HAP-1 (cell line): ENCODE results near the gene EEF1A1.
"Not testable (repeated sequence)": the region's sequence is repeated elsewhere in the genome, so short reads cannot be mapped to it uniquely, and the experiment has no call there.

ENCODE experiments used
- DNase-seq, 2 experiments: peaks; one replicate each; pipeline ENCODE4 v3.0.0-alpha.2; 2016 to 2020; ENCODE audit warnings: low spot score in 2 of 2
- H3K27me3 ChIP-seq: fragments of 250-450 bp; sonication (Bioruptor Pico); 2 replicates; pipeline ENCODE4 v1.5.1; 2020; ENCODE audit warnings: low read depth, mild to moderate bottlenecking, moderate library complexity
- H3K36me3 ChIP-seq: fragments of 250-450 bp; sonication (Bioruptor Pico); replicated peaks from 2 replicates; pipeline ENCODE4 v1.5.1; 2020; ENCODE audit warnings: mild to moderate bottlenecking
- H3K4me1 ChIP-seq: fragments of 250-450 bp; sonication (Bioruptor Pico); 2 replicates; pipeline ENCODE4 v1.5.1; 2020; ENCODE audit warnings: mild to moderate bottlenecking
- H3K4me3 ChIP-seq: fragments of 250-450 bp; sonication (Bioruptor Pico); 2 replicates; pipeline ENCODE4 v1.5.1; 2020; ENCODE audit warnings: mild to moderate bottlenecking, moderate library complexity
- H3K9me3 ChIP-seq: fragments of 250-450 bp; sonication (Bioruptor Pico); 2 replicates; pipeline ENCODE4 v1.5.1; 2020; ENCODE audit warnings: mild to moderate bottlenecking, moderate library complexity
- in situ Hi-C: fragments of 300-500 bp; cut with MboI; formaldehyde crosslinking; loops from 3 replicates; pipeline ENCODE4 v1.14.3; 2020; ENCODE audit warnings: low sequenced_read_pairs, inconsistent platforms, mixed read lengths

EEF1A1 gene

GRCh38 chr6:73505705-73506104, 15.1 kb downstream of the EEF1A1 start:
- H3K27me3 ChIP-seq, DNase-seq, H3K4me3 ChIP-seq, H3K9me3 ChIP-seq, H3K4me1 ChIP-seq, in situ Hi-C loops: not testable (repeated sequence)
- peaks cover 12% of the 10 kb centered on the region for H3K36me3 ChIP-seq

GRCh38 chr6:73505142-73505541, 15.7 kb downstream of the EEF1A1 start:
- H3K9me3 ChIP-seq, result no peaks in the 10 kb centered on the region
- in situ Hi-C loops, result no loop called here
- no peaks in the 10 kb centered on the region for H3K27me3 ChIP-seq
- H3K4me3 ChIP-seq, result no peak overlapping the region
- no peaks in the 10 kb centered on the region for H3K4me1 ChIP-seq
- no peak for DNase-seq
- H3K36me3 ChIP-seq, result peaks cover 16% of the 10 kb centered on the region

- Histone ChIP-seq H3K4me3 (no peak overlapping the region), H3K4me1 (no peaks in the 10 kb centered on the region), H3K36me3 (peaks cover 16% of the 10 kb centered on the region), H3K27me3 (no peaks in the 10 kb centered on the region), H3K9me3 (no peaks in the 10 kb centered on the region)
- in situ Hi-C loops, result no loop called here
- DNase-seq, result no peak
These were observed 16.7 kb downstream of the EEF1A1 start for GRCh38 chr6:73504160-73504559.

GRCh38 chr6:73503027-73503772, 17.6 kb downstream of the EEF1A1 start:
- Histone ChIP-seq H3K4me1 (no peaks in the 10 kb centered on the region), H3K9me3 (no peaks in the 10 kb centered on the region), H3K27me3 (no peaks in the 10 kb centered on the region), H3K36me3 (peaks cover 22% of the 10 kb centered on the region), H3K4me3 (no peak overlapping the region)
- in situ Hi-C loops, result no loop called here
- DNase-seq, result no peak

- DNase-seq, result no peak
- Histone ChIP-seq H3K4me3 (no peak overlapping the region), H3K9me3 (no peaks in the 10 kb centered on the region), H3K27me3 (no peaks in the 10 kb centered on the region), H3K36me3 (peaks cover 49% of the 10 kb centered on the region), H3K4me1 (no peaks in the 10 kb centered on the region)
- in situ Hi-C loops, result no loop called here
These were observed 22.9 kb downstream of the EEF1A1 start for GRCh38 chr6:73497915-73498314.

- peaks cover 54% of the 10 kb centered on the region for H3K36me3 ChIP-seq
- in situ Hi-C loops, result no loop called here
These were observed 29.5 kb downstream of the EEF1A1 start for GRCh38 chr6:73491377-73491776.

GRCh38 chr6:73487473-73487872, 33.4 kb downstream of the EEF1A1 start:
- Histone ChIP-seq H3K4me1 (no peaks in the 10 kb centered on the region), H3K36me3 (peaks cover 60% of the 10 kb centered on the region), H3K27me3 (no peaks in the 10 kb centered on the region), H3K4me3 (no peak overlapping the region), H3K9me3 (peaks cover 3% of the 10 kb centered on the region)
- in situ Hi-C loops, result no loop called here
- no peak for DNase-seq

More at GRCh38 chr6:73491377-73491776, 29.5 kb downstream of the EEF1A1 start:
- H3K4me1 ChIP-seq, result no peaks in the 10 kb centered on the region
- peaks cover 3% of the 10 kb centered on the region for H3K9me3 ChIP-seq
- DNase-seq, result no peak
- no peak overlapping the region for H3K4me3 ChIP-seq
- H3K27me3 ChIP-seq, result no peaks in the 10 kb centered on the region

GRCh38 chr6:73484438-73484837, 36.4 kb downstream of the EEF1A1 start:
- H3K27me3 ChIP-seq, result no peaks in the 10 kb centered on the region
- H3K4me3 ChIP-seq, result no peak overlapping the region
- peaks cover 72% of the 10 kb centered on the region for H3K36me3 ChIP-seq
- H3K9me3 ChIP-seq, result no peaks in the 10 kb centered on the region
- no peak for DNase-seq
- in situ Hi-C loops, result no loop called here
- H3K4me1 ChIP-seq, result no peaks in the 10 kb centered on the region

- H3K36me3 ChIP-seq, result peaks cover 73% of the 10 kb centered on the region
These were observed 38.9 kb downstream of the EEF1A1 start for GRCh38 chr6:73481969-73482368.

GRCh38 chr6:73477407-73477806, 43.4 kb downstream of the EEF1A1 start:
- peaks cover 76% of the 10 kb centered on the region for H3K36me3 ChIP-seq
- H3K9me3 ChIP-seq, result no peaks in the 10 kb centered on the region
- H3K4me3 ChIP-seq, result no peak overlapping the region
- no peaks in the 10 kb centered on the region for H3K4me1 ChIP-seq
- H3K27me3 ChIP-seq, result no peaks in the 10 kb centered on the region
- in situ Hi-C loops, result no loop called here
- no peak for DNase-seq

More at GRCh38 chr6:73481969-73482368, 38.9 kb downstream of the EEF1A1 start:
- no peaks in the 10 kb centered on the region for H3K27me3 ChIP-seq
- in situ Hi-C loops, result no loop called here
- no peak for DNase-seq
- H3K9me3 ChIP-seq, result no peaks in the 10 kb centered on the region
- no peak overlapping the region for H3K4me3 ChIP-seq
- no peaks in the 10 kb centered on the region for H3K4me1 ChIP-seq

GRCh38 chr6:73476723-73477122, 44.1 kb downstream of the EEF1A1 start:
- Histone ChIP-seq H3K4me3 (no peak overlapping the region), H3K9me3 (no peaks in the 10 kb centered on the region), H3K4me1 (no peaks in the 10 kb centered on the region), H3K36me3 (peaks cover 73% of the 10 kb centered on the region), H3K27me3 (no peaks in the 10 kb centered on the region)
- in situ Hi-C loops, result no loop called here
- no peak for DNase-seq

- in situ Hi-C loops, result no loop called here
- Histone ChIP-seq H3K36me3 (peaks cover 83% of the 10 kb centered on the region), H3K9me3 (no peaks in the 10 kb centered on the region), H3K4me3 (no peak overlapping the region), H3K4me1 (no peaks in the 10 kb centered on the region), H3K27me3 (no peaks in the 10 kb centered on the region)
- DNase-seq, result no peak
These were observed 49.0 kb downstream of the EEF1A1 start for GRCh38 chr6:73471686-73472290.
